GM23338 (cell line): ENCODE measurements around the gene PIK3R4. TPM values are rescaled to one million over a fixed set of nuclear protein-coding genes. Genes with fewer than 3 reads are reported as not detected.

Source experiments
- ATAC-seq: fragments of 200-7000 bp; cut with Tn5 transposase; 3 replicates; pipeline ENCODE4 v1.9.1; 2020
- DNase-seq: peaks from one replicate; pipeline ENCODE4 v3.0.0-alpha.2; 2015; ENCODE audit warnings: low spot score
- H2AFZ ChIP-seq: fragments of 200-600 bp; sonication (generic); 2 replicates; pipeline ENCODE4 v1.8.0; 2016; ENCODE audit warnings: antibody characterized with exemption, mild to moderate bottlenecking, moderate library complexity
- H3F3A ChIP-seq: fragments of 200-600 bp; sonication (generic); replicated peaks from 2 replicates; pipeline ENCODE4 v1.8.0; 2017; ENCODE audit warnings: antibody characterized with exemption, mixed run types, low read depth
- H3K27ac ChIP-seq: fragments of 200-600 bp; sonication (generic); 2 replicates; pipeline ENCODE4 v1.6.1; 2016; ENCODE audit warnings: low read depth
- H3K27me3 ChIP-seq: fragments of 200-600 bp; sonication (generic); 2 replicates; pipeline ENCODE4 v1.8.0; 2016; ENCODE audit warnings: mild to moderate bottlenecking, mixed run types, moderate library complexity; ENCODE audit not compliant: insufficient read depth
- H3K36me3 ChIP-seq: fragments of 200-600 bp; sonication (generic); 2 replicates; pipeline ENCODE4 v1.8.0; 2016; ENCODE audit warnings: mild to moderate bottlenecking; ENCODE audit not compliant: insufficient read depth
- H3K4me1 ChIP-seq: fragments of 200-600 bp; sonication (generic); 2 replicates; pipeline ENCODE4 v1.8.0; 2016; ENCODE audit warnings: mild to moderate bottlenecking, moderate library complexity; ENCODE audit not compliant: insufficient read depth
- H3K4me2 ChIP-seq: fragments of 200-600 bp; sonication (generic); 2 replicates; pipeline ENCODE4 v1.7.1; 2017; ENCODE audit warnings: mixed run types
- H3K4me3 ChIP-seq: fragments of 200-600 bp; sonication (generic); 2 replicates; pipeline ENCODE4 v1.6.1; 2016; ENCODE audit warnings: mixed run types
- H3K79me2 ChIP-seq: fragments of 200-600 bp; sonication (generic); replicated peaks from 2 replicates; pipeline ENCODE4 v1.8.0; 2017; ENCODE audit warnings: mild to moderate bottlenecking; ENCODE audit not compliant: insufficient read depth
- H3K9me2 ChIP-seq: fragments of 200-600 bp; sonication (generic); 2 replicates; pipeline ENCODE4 v1.8.0; 2017; ENCODE audit not compliant: insufficient read depth
- H4K20me1 ChIP-seq: fragments of 200-600 bp; sonication (generic); replicated peaks from 2 replicates; pipeline ENCODE4 v1.8.0; 2017; ENCODE audit warnings: mild to moderate bottlenecking; ENCODE audit not compliant: insufficient read depth
- H3K27ac Mint-ChIP-seq: 2 replicates; pipeline ENCODE4 v1.8.0; 2020; ENCODE audit warnings: inconsistent platforms, mild to moderate bottlenecking, moderate library complexity, mixed read lengths
- H3K27me3 Mint-ChIP-seq: 3 replicates; pipeline ENCODE4 v1.8.0; 2022; ENCODE audit warnings: low read depth, mild to moderate bottlenecking, moderate library complexity, mixed read lengths, inconsistent platforms; ENCODE audit not compliant: insufficient read depth, poor library complexity
- H3K36me3 Mint-ChIP-seq: 3 replicates; pipeline ENCODE4 v1.8.0; 2021; ENCODE audit warnings: low read depth, mild to moderate bottlenecking, inconsistent platforms, moderate library complexity, mixed read lengths
- H3K4me1 Mint-ChIP-seq: 3 replicates; pipeline ENCODE4 v1.8.0; 2020; ENCODE audit warnings: mild to moderate bottlenecking, inconsistent platforms, mixed read lengths
- H3K4me3 Mint-ChIP-seq: 3 replicates; pipeline ENCODE4 v1.8.0; 2021; ENCODE audit warnings: moderate library complexity, mild to moderate bottlenecking, inconsistent platforms, mixed read lengths
- H3K9me3 Mint-ChIP-seq: 3 replicates; pipeline ENCODE4 v1.8.0; 2020; ENCODE audit warnings: moderate library complexity, mild to moderate bottlenecking, inconsistent platforms, mixed read lengths
- EZH2 ChIP-seq: fragments of 200-600 bp; sonication (generic); IDR thresholded peaks from one replicate; pipeline ENCODE4 v1.8.0; 2017; ENCODE audit warnings: antibody characterized with exemption, mild to moderate bottlenecking, low read depth; ENCODE audit not compliant: unreplicated experiment
- EZH2phosphoT487 ChIP-seq: fragments of 200-600 bp; sonication (generic); IDR thresholded peaks from one replicate; pipeline ENCODE4 v1.8.1; 2018; ENCODE audit warnings: antibody characterized with exemption; ENCODE audit not compliant: unreplicated experiment
- JUNB ChIP-seq: IDR thresholded peaks from one replicate; pipeline ENCODE4 v1.6.1; 2016; ENCODE audit warnings: antibody characterized with exemption; ENCODE audit not compliant: unreplicated experiment
- STAT1 ChIP-seq: IDR thresholded peaks from one replicate; pipeline ENCODE4 v1.6.1; 2016; ENCODE audit warnings: antibody characterized with exemption; ENCODE audit not compliant: unreplicated experiment
- ZNF114 ChIP-seq: fragments of 250-450 bp; sonication (Bioruptor Pico); IDR thresholded peaks from 2 replicates; pipeline ENCODE4 v1.5.0; 2020; ENCODE audit warnings: mild to moderate bottlenecking, moderate library complexity
- polyA plus RNA-seq: library from polyadenylated mRNA; unstranded; fragments of >200 nt; fragmentation: Nextera tagmentation; extraction: Ambion mirVana; gene quantifications from 2 replicates; pipeline ENCODE4 v1.2.1, GENCODE V29; 2016
- total RNA-seq: library from RNA; depleted of rRNA; stranded (reverse); fragments of >200 nt; shearing (Covaris generic); gene quantifications from 2 replicates; pipeline ENCODE4 v1.2.3, GENCODE V29; 2014
- TF ChIP-seq, protein P1 (sequence below): IDR thresholded peaks from one replicate; pipeline ENCODE4 v1.6.1; 2018; ENCODE audit warnings: antibody characterized with exemption; ENCODE audit not compliant: unreplicated experiment
- TF ChIP-seq, protein P2 (sequence below): IDR thresholded peaks from 2 replicates; pipeline ENCODE4 v1.6.1; 2016; ENCODE audit warnings: antibody characterized with exemption
- TF ChIP-seq, protein P3 (sequence below), 2 experiments: fragments of 200-600 bp in 1 of 2; sonication (generic) in 1 of 2; conservative IDR thresholded peaks; 2 replicates each; pipeline versions ENCODE4 v1.5.1 to v1.6.1; 2016 to 2017; ENCODE audit warnings: antibody characterized with exemption in 2 of 2, low read depth in 2 of 2, mild to moderate bottlenecking in 2 of 2, moderate library complexity in 1 of 2

The PIK3R4 gene
- total and polyA plus RNA-seq, 2 experiments from 2014 or later, result 48.8 to 65.1 TPM

DNA sequence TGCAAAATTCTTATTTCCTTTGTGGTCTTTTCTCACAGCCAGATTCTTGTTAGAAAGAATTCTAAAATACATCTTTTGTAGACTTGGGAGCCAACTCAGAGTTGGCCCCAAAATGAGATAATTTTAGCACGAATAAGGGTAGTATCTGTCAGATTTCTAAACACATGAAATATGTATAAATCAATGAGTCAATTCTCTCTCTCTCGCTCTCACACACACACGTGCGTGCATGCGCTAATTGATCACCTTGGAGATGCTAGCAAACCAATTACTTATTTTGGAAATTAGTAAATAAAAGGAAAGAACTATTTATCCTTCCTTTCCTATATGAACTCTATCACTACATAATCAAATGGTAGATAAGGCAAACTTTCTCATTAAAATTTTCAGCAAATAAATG, 32.9 kb upstream of the PIK3R4 start:
- Mint-ChIP-seq H3K4me3 (no peak overlapping the region), H3K36me3 (no peaks in the 10 kb centered on the region), H3K27me3 (no peaks in the 10 kb centered on the region), H3K27ac (no peak overlapping the region), H3K9me3 (no peaks in the 10 kb centered on the region), H3K4me1 (peaks cover 6% of the 10 kb centered on the region; the same call in 1 of the 3 replicates)
- Histone ChIP-seq H3K4me2 (no peak overlapping the region), H3K27me3 (no peaks in the 10 kb centered on the region), H3K9me2 (no peaks in the 10 kb centered on the region), H4K20me1 (no peaks in the 10 kb centered on the region), H2AFZ (peak overlapping the region; percentile 11; the same call in 1 of the 2 replicates), H3K4me3 (no peak overlapping the region), H3K4me1 (no peaks in the 10 kb centered on the region), H3F3A (no peaks in the 10 kb centered on the region), H3K36me3 (no peaks in the 10 kb centered on the region), H3K79me2 (no peaks in the 10 kb centered on the region), H3K27ac (no peak overlapping the region)
- TF ChIP-seq STAT1 (no peak), ZNF114 (CRISPR knock-in tag) (no peak), EZH2phosphoT487 (no peak), EZH2 (no peak)
- TF ChIP-seq, protein P1, sequence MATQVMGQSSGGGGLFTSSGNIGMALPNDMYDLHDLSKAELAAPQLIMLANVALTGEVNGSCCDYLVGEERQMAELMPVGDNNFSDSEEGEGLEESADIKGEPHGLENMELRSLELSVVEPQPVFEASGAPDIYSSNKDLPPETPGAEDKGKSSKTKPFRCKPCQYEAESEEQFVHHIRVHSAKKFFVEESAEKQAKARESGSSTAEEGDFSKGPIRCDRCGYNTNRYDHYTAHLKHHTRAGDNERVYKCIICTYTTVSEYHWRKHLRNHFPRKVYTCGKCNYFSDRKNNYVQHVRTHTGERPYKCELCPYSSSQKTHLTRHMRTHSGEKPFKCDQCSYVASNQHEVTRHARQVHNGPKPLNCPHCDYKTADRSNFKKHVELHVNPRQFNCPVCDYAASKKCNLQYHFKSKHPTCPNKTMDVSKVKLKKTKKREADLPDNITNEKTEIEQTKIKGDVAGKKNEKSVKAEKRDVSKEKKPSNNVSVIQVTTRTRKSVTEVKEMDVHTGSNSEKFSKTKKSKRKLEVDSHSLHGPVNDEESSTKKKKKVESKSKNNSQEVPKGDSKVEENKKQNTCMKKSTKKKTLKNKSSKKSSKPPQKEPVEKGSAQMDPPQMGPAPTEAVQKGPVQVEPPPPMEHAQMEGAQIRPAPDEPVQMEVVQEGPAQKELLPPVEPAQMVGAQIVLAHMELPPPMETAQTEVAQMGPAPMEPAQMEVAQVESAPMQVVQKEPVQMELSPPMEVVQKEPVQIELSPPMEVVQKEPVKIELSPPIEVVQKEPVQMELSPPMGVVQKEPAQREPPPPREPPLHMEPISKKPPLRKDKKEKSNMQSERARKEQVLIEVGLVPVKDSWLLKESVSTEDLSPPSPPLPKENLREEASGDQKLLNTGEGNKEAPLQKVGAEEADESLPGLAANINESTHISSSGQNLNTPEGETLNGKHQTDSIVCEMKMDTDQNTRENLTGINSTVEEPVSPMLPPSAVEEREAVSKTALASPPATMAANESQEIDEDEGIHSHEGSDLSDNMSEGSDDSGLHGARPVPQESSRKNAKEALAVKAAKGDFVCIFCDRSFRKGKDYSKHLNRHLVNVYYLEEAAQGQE, result no peak
- TF ChIP-seq, protein P2, sequence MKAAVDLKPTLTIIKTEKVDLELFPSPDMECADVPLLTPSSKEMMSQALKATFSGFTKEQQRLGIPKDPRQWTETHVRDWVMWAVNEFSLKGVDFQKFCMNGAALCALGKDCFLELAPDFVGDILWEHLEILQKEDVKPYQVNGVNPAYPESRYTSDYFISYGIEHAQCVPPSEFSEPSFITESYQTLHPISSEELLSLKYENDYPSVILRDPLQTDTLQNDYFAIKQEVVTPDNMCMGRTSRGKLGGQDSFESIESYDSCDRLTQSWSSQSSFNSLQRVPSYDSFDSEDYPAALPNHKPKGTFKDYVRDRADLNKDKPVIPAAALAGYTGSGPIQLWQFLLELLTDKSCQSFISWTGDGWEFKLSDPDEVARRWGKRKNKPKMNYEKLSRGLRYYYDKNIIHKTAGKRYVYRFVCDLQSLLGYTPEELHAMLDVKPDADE, result no peak
- DNase-seq (no peak), ATAC-seq (no peak)

DNA sequence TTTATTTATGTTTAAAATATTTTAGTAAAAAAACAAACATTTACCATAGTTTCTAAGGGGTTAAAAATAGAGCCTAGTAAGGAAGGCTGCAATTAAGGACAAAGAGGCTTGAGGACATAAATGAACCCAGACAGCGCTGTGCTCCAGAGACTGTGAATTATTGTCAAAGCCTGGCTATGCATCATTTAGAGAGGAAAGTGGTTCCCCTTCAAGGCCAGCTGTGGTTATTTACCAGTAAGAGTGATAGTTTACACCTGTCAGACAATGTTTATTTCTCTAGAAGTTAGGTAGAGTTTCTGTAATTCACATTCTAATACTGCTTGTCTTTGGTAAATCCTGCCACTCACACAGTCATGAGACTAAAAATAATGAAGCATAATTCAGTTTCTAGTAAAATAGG, 32.4 kb upstream of the PIK3R4 start:
- no peaks in the 10 kb centered on the region; the same call in 1 of the 2 replicates for H4K20me1 ChIP-seq
- peaks cover 6% of the 10 kb centered on the region; the same call in 1 of the 3 replicates for H3K4me1 Mint-ChIP-seq
- no peaks in the 10 kb centered on the region for H3K36me3 ChIP-seq
- no peaks in the 10 kb centered on the region for H3K27me3 Mint-ChIP-seq
- H3K79me2 ChIP-seq, result no peaks in the 10 kb centered on the region
- H3K36me3 Mint-ChIP-seq, result no peaks in the 10 kb centered on the region
- ATAC-seq, result no peak
- H3K9me3 Mint-ChIP-seq, result no peaks in the 10 kb centered on the region
- H3F3A ChIP-seq, result no peaks in the 10 kb centered on the region
- H3K4me1 ChIP-seq, result no peaks in the 10 kb centered on the region
- no peak overlapping the region for H3K4me3 Mint-ChIP-seq
- H3K27ac Mint-ChIP-seq, result no peak overlapping the region
- no peak overlapping the region for H3K4me2 ChIP-seq
- no peaks in the 10 kb centered on the region for H3K9me2 ChIP-seq
- 0 out of 2 replicates have a peak overlapping the region, but pooled peaks have one; percentile 11 for H2AFZ ChIP-seq
- H3K27ac ChIP-seq, result no peak overlapping the region
- no peak overlapping the region for H3K4me3 ChIP-seq
- DNase-seq, result no peak
- H3K27me3 ChIP-seq, result no peaks in the 10 kb centered on the region
- TF ChIP-seq, protein P1, result no peak
- TF ChIP-seq, protein P3, sequence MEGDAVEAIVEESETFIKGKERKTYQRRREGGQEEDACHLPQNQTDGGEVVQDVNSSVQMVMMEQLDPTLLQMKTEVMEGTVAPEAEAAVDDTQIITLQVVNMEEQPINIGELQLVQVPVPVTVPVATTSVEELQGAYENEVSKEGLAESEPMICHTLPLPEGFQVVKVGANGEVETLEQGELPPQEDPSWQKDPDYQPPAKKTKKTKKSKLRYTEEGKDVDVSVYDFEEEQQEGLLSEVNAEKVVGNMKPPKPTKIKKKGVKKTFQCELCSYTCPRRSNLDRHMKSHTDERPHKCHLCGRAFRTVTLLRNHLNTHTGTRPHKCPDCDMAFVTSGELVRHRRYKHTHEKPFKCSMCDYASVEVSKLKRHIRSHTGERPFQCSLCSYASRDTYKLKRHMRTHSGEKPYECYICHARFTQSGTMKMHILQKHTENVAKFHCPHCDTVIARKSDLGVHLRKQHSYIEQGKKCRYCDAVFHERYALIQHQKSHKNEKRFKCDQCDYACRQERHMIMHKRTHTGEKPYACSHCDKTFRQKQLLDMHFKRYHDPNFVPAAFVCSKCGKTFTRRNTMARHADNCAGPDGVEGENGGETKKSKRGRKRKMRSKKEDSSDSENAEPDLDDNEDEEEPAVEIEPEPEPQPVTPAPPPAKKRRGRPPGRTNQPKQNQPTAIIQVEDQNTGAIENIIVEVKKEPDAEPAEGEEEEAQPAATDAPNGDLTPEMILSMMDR (conservative IDR thresholded peaks at IDR 0.05; ENCODE audit: low read depth in 2 of 2), result no peak
- TF ChIP-seq EZH2, result no peak
- TF ChIP-seq STAT1, result no peak
- no peak for TF ChIP-seq EZH2phosphoT487
- TF ChIP-seq JUNB, result no peak
- TF ChIP-seq ZNF114 (CRISPR knock-in tag), result no peak
